ENCODE results near the gene LBP.
"Not testable (repeated sequence)": the region's sequence is repeated elsewhere in the genome, so short reads cannot be mapped to it uniquely, and the experiment has no call there.

Gene LBP

DNA sequence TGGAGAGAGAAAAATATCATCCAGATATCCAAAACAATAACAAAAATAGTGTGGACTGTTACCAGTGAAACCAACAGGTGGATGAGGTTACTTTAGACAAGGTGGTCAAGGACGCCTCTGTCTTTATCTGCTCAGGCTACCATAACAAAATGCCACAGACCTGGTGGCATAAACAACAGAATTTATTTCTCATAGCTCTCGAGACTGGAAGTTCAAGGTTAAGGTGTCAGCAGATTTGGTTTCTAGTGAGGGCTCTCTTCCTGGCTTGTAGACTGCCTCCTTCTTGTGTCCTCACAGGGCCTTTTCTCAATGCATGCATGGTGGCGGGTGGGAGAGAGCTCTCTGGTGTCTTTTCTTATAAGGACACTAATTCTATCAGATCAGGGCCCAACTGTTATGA is 21.1 kb upstream of the LBP start:
- H3K9ac ChIP-seq (ENCODE audit: low read length) = no peak overlapping the region
- H3K4me3 ChIP-seq (ENCODE audit: low read length) = no peak overlapping the region
- no peaks in the 10 kb centered on the region for H3K4me1 ChIP-seq (ENCODE audit: control insufficient read depth, insufficient read depth, low read length)
- H3K27me3 ChIP-seq (ENCODE audit: control insufficient read depth, insufficient read depth, low read length) = no peaks in the 10 kb centered on the region
- no peak overlapping the region for H3K27ac ChIP-seq (ENCODE audit: low read depth, low read length)
- no peaks in the 10 kb centered on the region for H3K36me3 ChIP-seq (ENCODE audit: control insufficient read depth, insufficient read depth, low read length)

DNA sequence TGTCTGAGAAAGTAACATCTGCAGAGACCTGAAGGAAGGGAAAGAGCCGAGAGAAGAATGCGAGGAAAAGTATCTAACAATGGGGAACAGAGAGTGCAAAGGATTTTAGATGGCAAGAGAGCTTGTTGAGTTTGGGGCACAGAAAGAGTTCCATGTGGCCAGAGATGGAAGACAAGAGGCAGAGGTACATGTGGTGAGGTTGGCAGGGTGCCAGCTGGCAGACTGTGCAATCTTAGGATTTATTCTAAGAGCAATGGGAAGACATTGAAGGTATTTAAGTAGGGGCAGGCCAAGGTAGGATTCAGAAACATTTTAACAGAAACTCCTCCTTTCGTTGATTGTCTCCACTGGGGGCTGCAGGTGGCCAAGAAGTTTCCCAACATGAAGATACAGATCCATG is 20.4 kb upstream of the LBP start:
- no peak overlapping the region for H3K9ac ChIP-seq (ENCODE audit: low read length)
- H3K27me3 ChIP-seq (ENCODE audit: control insufficient read depth, insufficient read depth, low read length) = no peaks in the 10 kb centered on the region
- H3K4me3 ChIP-seq (ENCODE audit: low read length) = no peak overlapping the region
- H3K36me3 ChIP-seq (ENCODE audit: control insufficient read depth, insufficient read depth, low read length) = no peaks in the 10 kb centered on the region
- no peaks in the 10 kb centered on the region for H3K4me1 ChIP-seq (ENCODE audit: control insufficient read depth, insufficient read depth, low read length)
- H3K27ac ChIP-seq (ENCODE audit: low read depth, low read length) = no peak overlapping the region

DNA sequence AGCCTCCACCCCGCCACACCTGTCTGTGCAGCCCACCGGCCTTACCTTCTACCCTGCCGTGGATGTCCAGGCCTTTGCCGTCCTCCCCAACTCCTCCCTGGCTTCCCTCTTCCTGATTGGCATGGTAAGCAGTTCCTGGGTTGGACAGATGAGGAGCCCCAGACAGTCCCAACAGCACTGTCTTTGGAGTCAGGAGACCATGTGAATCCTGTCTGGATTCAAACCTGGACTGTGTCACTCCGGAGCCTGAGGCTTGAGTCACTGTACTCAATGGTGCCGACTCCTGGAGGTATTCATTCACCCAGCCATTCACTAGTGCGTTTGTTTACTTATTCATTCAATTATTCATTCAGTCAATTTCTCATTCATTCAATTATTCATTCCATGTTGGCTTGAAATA is 20.0 kb upstream of the LBP start:
- Histone ChIP-seq H3K4me3 (ENCODE audit: low read length) (no peak overlapping the region), H3K27me3 (ENCODE audit: control insufficient read depth, insufficient read depth, low read length) (no peaks in the 10 kb centered on the region), H3K36me3 (ENCODE audit: control insufficient read depth, insufficient read depth, low read length) (no peaks in the 10 kb centered on the region), H3K27ac (ENCODE audit: low read depth, low read length) (no peak overlapping the region), H3K4me1 (ENCODE audit: control insufficient read depth, insufficient read depth, low read length) (no peaks in the 10 kb centered on the region), H3K9ac (ENCODE audit: low read length) (no peak overlapping the region)

DNA sequence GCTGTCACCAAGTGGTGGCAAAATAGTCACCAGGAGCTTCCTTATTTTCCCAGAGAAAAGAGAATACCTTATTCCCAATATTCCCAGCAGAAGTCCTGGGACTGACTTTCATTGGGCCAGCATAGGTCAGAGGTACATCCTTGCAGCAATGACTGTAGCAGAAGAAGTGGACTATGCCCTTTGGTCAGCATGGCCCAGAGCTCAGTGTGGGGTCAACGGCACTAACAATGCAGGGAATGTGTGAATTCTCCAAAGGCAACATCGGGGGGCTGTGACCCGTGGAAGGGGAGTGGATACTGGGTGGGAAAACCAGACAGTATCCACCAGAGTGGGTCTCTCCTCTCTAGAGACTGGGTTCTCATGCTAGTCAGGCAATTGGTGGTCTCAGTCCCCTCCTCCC is 15.6 kb upstream of the LBP start:
- Histone ChIP-seq H3K9ac (ENCODE audit: low read length) (no peak overlapping the region), H3K27ac (ENCODE audit: low read depth, low read length) (no peak overlapping the region), H3K4me3 (ENCODE audit: low read length) (no peak overlapping the region), H3K36me3 (ENCODE audit: control insufficient read depth, insufficient read depth, low read length) (no peaks in the 10 kb centered on the region), H3K4me1 (ENCODE audit: control insufficient read depth, insufficient read depth, low read length) (no peaks in the 10 kb centered on the region), H3K27me3 (ENCODE audit: control insufficient read depth, insufficient read depth, low read length) (no peaks in the 10 kb centered on the region)

DNA sequence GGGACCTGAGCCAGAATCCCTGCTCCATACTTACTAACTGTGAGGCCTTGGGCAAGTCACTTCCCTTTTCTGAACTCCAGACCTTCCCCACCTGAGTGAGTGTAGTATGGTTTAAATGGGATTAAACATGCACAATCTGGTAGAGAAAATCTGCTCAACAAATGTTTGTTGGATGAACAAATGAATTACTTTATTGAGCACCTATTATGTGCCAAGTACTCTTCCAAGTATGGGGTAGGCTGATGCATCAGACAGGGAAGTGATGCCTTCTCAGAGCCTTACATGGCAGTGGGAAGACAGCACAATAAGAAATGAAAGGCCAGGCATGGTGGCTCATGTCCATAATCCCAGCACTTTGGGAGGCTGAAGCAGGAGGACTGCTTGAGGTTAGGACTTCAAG is 15.0 kb upstream of the LBP start:
- Histone ChIP-seq H3K36me3 (ENCODE audit: control insufficient read depth, insufficient read depth, low read length) (no peaks in the 10 kb centered on the region), H3K27me3 (ENCODE audit: control insufficient read depth, insufficient read depth, low read length) (no peaks in the 10 kb centered on the region), H3K27ac (ENCODE audit: low read depth, low read length) (no peak overlapping the region), H3K4me3 (ENCODE audit: low read length) (no peak overlapping the region), H3K9ac (ENCODE audit: low read length) (no peak overlapping the region), H3K4me1 (ENCODE audit: control insufficient read depth, insufficient read depth, low read length) (no peaks in the 10 kb centered on the region)

DNA sequence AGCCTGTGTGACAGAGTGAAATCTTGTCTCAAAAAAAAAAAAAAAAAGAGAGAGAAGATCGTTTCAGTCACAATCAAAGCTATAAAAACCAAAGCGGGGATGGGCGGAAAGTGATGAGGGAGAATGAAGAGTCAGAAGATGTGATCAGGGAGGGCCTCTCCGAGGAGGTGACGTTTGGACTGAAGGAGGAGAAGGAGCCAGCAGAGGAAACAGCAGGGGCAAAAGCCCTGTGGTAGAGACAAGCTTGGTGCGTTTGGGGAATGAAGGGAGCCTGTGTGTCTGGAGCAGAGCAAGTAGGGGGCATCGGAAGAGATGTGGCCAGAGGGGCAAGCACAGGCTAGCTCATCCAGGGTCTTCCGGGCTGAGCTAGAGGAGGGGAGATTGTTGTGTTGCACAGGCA is 14.5 kb upstream of the LBP start:
- H3K36me3 ChIP-seq (ENCODE audit: control insufficient read depth, insufficient read depth, low read length) = no peaks in the 10 kb centered on the region
- H3K4me1 ChIP-seq (ENCODE audit: control insufficient read depth, insufficient read depth, low read length) = no peaks in the 10 kb centered on the region
- H3K4me3 ChIP-seq (ENCODE audit: low read length) = no peak overlapping the region
- H3K27ac ChIP-seq (ENCODE audit: low read depth, low read length) = no peak overlapping the region
- no peaks in the 10 kb centered on the region for H3K27me3 ChIP-seq (ENCODE audit: control insufficient read depth, insufficient read depth, low read length)
- H3K9ac ChIP-seq (ENCODE audit: low read length) = no peak overlapping the region

DNA sequence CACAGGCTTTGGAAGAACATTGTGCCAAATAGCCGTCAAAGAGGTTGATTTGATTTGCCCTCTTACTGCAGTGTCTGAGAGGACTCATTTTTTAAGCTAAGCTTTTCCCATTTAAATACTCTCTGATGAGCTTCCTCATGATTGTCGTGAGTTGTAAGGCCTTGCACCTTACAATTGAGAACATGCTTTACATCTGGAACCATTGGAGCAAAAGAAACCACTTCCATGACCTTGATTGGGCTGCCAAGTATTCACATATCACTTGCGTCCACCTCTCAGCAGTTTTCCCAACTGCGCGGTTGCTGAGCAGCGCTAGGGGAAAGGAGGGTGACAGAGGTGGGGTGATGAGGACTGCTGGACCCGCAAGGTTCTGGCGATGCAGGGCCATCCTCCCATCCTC is 12.3 kb upstream of the LBP start:
- Histone ChIP-seq H3K36me3 (ENCODE audit: control insufficient read depth, insufficient read depth, low read length) (no peaks in the 10 kb centered on the region), H3K27ac (ENCODE audit: low read depth, low read length) (no peak overlapping the region), H3K4me3 (ENCODE audit: low read length) (no peak overlapping the region), H3K27me3 (ENCODE audit: control insufficient read depth, insufficient read depth, low read length) (no peaks in the 10 kb centered on the region), H3K4me1 (ENCODE audit: control insufficient read depth, insufficient read depth, low read length) (no peaks in the 10 kb centered on the region), H3K9ac (ENCODE audit: low read length) (no peak overlapping the region)

DNA sequence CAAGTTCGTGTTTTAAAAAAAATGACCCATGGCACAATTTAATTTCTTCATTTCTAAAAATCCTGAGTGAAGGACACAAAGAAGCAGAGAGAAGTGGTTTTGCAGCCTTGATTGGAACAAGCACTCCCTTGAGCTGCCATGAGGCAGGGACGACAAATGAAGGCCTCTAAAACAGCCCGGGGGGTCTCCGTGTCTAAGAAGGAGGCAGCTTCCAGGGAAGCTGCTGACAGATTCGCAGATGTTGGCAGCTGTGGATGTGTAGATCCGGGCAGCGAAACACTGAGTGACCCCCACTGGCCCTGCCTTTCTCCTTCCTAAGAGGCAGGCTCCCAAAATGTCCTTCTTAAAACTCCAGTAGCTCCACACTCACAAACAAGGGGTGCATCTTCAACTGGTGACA is 9.6 kb upstream of the LBP start:
- Histone ChIP-seq H3K4me1 (ENCODE audit: control insufficient read depth, insufficient read depth, low read length) (no peaks in the 10 kb centered on the region), H3K4me3 (ENCODE audit: low read length) (no peak overlapping the region), H3K36me3 (ENCODE audit: control insufficient read depth, insufficient read depth, low read length) (no peaks in the 10 kb centered on the region), H3K27me3 (ENCODE audit: control insufficient read depth, insufficient read depth, low read length) (no peaks in the 10 kb centered on the region), H3K9ac (ENCODE audit: low read length) (no peak overlapping the region), H3K27ac (ENCODE audit: low read depth, low read length) (no peak overlapping the region)

DNA sequence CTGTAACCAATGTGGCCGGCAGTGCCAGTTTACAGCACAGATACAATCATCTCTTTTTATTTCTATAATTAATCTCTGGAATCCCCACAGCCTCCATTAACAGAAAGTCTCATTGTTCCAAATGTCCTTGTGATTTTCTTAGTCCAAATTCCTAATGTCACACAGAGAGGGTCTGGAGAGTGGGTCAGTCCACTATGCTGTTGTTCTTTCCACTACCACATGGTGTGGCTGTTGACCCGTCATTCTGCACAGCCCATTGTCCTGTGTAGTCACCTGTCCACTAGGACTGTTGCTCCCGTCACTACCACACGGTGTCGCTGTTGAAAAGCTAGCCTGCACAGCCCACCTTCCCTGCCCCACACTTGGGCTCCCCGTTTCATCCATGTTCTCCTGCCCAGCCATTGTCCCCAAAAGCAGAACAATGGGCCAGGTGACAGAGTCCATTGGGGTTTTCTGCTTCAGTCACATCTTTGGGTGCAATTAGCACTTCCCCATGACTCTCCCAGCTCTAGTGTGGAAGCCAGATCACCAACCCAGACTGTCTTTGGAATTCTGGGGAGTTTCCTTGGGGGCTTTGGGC is 8.6 kb upstream of the LBP start:
- H3K36me3 ChIP-seq (ENCODE audit: control insufficient read depth, insufficient read depth, low read length) = no peaks in the 10 kb centered on the region
- H3K27ac ChIP-seq (ENCODE audit: low read depth, low read length) = no peak overlapping the region
- peaks cover under 1% of the 10 kb centered on the region for H3K4me1 ChIP-seq (ENCODE audit: control insufficient read depth, insufficient read depth, low read length)
- H3K9ac ChIP-seq (ENCODE audit: low read length) = no peak overlapping the region
- no peaks in the 10 kb centered on the region for H3K27me3 ChIP-seq (ENCODE audit: control insufficient read depth, insufficient read depth, low read length)
- no peak overlapping the region for H3K4me3 ChIP-seq (ENCODE audit: low read length)

DNA sequence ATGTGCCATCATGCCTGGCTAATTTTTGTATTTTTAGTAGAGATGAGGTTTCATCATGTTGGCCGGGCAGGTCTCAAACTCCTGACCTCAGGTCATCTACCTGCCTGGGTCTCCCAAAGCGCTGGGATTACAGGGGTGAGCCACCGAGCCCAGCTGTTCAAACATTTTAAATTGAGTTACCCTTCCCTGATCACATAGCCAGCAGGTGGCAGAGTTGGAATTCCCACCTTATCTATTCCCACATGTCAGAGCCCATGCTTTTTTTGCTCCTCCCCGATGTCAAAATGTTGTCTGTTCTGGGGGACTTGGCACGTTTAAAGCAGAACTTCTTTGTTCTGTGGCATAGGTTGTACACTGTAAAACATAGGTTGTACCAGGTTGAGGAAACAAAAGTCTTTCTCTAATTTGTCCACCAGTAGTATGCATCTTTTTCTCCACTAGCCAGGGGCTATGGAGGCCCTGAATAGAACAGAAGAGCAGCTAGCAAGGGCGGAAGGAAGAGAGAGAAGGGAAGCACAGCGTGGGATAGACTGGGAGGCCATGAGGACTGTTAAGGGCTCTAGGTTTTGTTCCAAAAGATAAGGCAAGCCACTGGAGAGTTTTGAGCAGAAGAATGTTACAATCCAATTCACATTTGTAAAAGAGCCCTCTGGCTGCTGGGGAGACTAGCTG is 7.3 kb upstream of the LBP start:
- no peaks in the 10 kb centered on the region for H3K27me3 ChIP-seq (ENCODE audit: control insufficient read depth, insufficient read depth, low read length)
- no peak overlapping the region for H3K4me3 ChIP-seq (ENCODE audit: low read length)
- H3K4me1 ChIP-seq (ENCODE audit: control insufficient read depth, insufficient read depth, low read length) = peaks cover 2% of the 10 kb centered on the region
- no peak overlapping the region for H3K27ac ChIP-seq (ENCODE audit: low read depth, low read length)
- no peaks in the 10 kb centered on the region for H3K36me3 ChIP-seq (ENCODE audit: control insufficient read depth, insufficient read depth, low read length)
- no peak overlapping the region for H3K9ac ChIP-seq (ENCODE audit: low read length)

DNA sequence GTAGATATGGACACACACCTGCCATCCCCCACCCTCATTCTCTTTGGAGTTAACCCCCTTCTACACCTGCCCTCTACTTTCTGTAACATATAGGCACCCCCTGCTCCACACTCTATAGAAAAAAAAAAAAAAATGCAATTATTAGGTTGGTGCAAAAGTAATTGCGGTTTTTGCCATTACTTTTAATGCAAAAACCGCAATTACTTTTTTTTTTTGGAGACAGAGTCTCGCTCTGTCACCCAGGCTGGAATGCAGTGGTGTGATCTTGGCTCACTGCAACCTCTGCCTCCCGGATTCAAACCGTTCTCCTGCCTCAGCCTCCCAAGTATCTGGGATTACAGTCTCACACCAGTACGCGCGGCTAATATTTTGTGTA is 6.8 kb upstream of the LBP start:
- not testable (repeated sequence) for H3K27me3 ChIP-seq (ENCODE audit: control insufficient read depth, insufficient read depth, low read length); H3K9ac ChIP-seq (ENCODE audit: low read length); H3K4me3 ChIP-seq (ENCODE audit: low read length); H3K36me3 ChIP-seq (ENCODE audit: control insufficient read depth, insufficient read depth, low read length); H3K27ac ChIP-seq (ENCODE audit: low read depth, low read length); H3K4me1 ChIP-seq (ENCODE audit: control insufficient read depth, insufficient read depth, low read length)

DNA sequence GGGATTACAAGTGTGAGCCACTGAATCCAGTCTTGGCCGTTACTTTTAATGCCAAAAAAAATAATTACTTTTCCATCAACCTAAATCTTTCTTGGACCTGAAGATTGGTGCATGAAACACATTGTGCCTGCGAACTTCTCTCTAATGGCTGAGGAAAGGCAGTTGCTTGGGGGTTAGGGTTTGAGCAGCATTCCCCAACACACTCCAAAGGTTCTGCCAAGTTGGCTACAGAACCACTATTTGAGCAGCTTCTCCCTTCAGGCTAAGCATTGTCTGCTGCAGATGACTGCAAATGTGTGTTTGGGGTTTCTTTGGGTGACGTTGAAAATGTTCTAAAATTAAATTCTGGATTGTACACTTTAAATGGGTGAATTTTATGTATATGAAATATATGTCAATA is 6.3 kb upstream of the LBP start:
- H3K4me3 ChIP-seq (ENCODE audit: low read length) = no peak overlapping the region
- H3K4me1 ChIP-seq (ENCODE audit: control insufficient read depth, insufficient read depth, low read length) = peaks cover 2% of the 10 kb centered on the region
- no peaks in the 10 kb centered on the region for H3K27me3 ChIP-seq (ENCODE audit: control insufficient read depth, insufficient read depth, low read length)
- H3K27ac ChIP-seq (ENCODE audit: low read depth, low read length) = no peak overlapping the region
- H3K9ac ChIP-seq (ENCODE audit: low read length) = no peak overlapping the region
- no peaks in the 10 kb centered on the region for H3K36me3 ChIP-seq (ENCODE audit: control insufficient read depth, insufficient read depth, low read length)

DNA sequence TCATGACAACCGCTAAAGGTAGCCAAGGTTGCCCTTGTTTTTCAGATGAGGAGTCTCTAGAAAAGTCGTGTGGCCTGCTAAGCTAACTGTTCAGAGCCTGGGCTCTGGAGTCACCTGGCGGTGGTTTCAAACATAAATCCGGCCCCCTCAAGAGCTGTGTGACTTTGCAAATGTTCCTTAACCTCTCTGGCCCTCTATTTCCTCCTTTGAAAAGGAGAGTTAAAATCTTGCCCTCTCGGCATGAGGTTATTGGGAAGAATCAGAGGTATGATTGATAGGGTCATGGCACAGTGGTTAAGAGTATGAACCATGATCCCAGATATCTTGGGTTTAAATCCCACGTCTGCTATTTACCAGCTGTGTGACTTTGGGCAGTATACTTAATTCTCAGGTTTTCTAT is 5.6 kb upstream of the LBP start:
- H3K9ac ChIP-seq (ENCODE audit: low read length) = no peak overlapping the region
- H3K4me3 ChIP-seq (ENCODE audit: low read length) = no peak overlapping the region
- H3K27ac ChIP-seq (ENCODE audit: low read depth, low read length) = no peak overlapping the region
- H3K36me3 ChIP-seq (ENCODE audit: control insufficient read depth, insufficient read depth, low read length) = no peaks in the 10 kb centered on the region
- no peaks in the 10 kb centered on the region for H3K27me3 ChIP-seq (ENCODE audit: control insufficient read depth, insufficient read depth, low read length)
- peaks cover 2% of the 10 kb centered on the region for H3K4me1 ChIP-seq (ENCODE audit: control insufficient read depth, insufficient read depth, low read length)
